Trophoblast cell (in vitro differentiated cells and primary cell): ENCODE measurements around the gene RPRD1A.
"Not testable (repeated sequence)": the region's sequence is repeated elsewhere in the genome, so short reads cannot be mapped to it uniquely, and the experiment has no call there.

Source experiments
- DNase-seq, 2 donors: peaks; one replicate each; pipeline ENCODE4 v3.0.0-alpha.2; 2016
- H2AFZ ChIP-seq: 2 replicates; pipeline ENCODE4 v1.6.1; 2013; ENCODE audit warnings: low read length, moderate library complexity, mild to moderate bottlenecking; ENCODE audit not compliant: insufficient read depth, poor library complexity
- H2AK5ac ChIP-seq: 2 replicates; pipeline ENCODE4 v1.6.1; 2013; ENCODE audit warnings: mild to moderate bottlenecking, low read length
- H2BK120ac ChIP-seq: 2 replicates; pipeline ENCODE4 v1.6.1; 2013; ENCODE audit warnings: low read length, mild to moderate bottlenecking, moderate library complexity; ENCODE audit not compliant: insufficient read depth, poor library complexity
- H2BK12ac ChIP-seq: 2 replicates; pipeline ENCODE4 v1.6.1; 2013; ENCODE audit warnings: mild to moderate bottlenecking, low read length, moderate library complexity
- H2BK5ac ChIP-seq: 2 replicates; pipeline ENCODE4 v1.6.1; 2013; ENCODE audit warnings: low read length, low read depth, moderate library complexity, mild to moderate bottlenecking; ENCODE audit not compliant: poor library complexity
- H3K14ac ChIP-seq: 2 replicates; pipeline ENCODE4 v1.6.1; 2013; ENCODE audit warnings: mild to moderate bottlenecking, low read length
- H3K18ac ChIP-seq: 2 replicates; pipeline ENCODE4 v1.6.1; 2013; ENCODE audit warnings: mild to moderate bottlenecking, low read length
- H3K23ac ChIP-seq: 2 replicates; pipeline ENCODE4 v1.6.1; 2013; ENCODE audit warnings: low read length
- H3K27ac ChIP-seq: 2 replicates; pipeline ENCODE4 v1.5.1; 2013; ENCODE audit warnings: low read depth, mild to moderate bottlenecking, inconsistent platforms, low read length, moderate library complexity
- H3K27me3 ChIP-seq: 2 replicates; pipeline ENCODE4 v1.6.1; 2013; ENCODE audit warnings: inconsistent platforms, mild to moderate bottlenecking, low read length, moderate library complexity; ENCODE audit not compliant: insufficient read depth
- H3K36me3 ChIP-seq, 2 experiments: 1 replicate in 1 of 2; 2 replicates in 1 of 2; pipeline ENCODE4 v1.6.1; 2013; ENCODE audit warnings: low read length in 2 of 2, mild to moderate bottlenecking in 2 of 2, moderate library complexity in 1 of 2; ENCODE audit not compliant: insufficient read depth in 2 of 2, control insufficient read depth in 1 of 2
- H3K4ac ChIP-seq: 2 replicates; pipeline ENCODE4 v1.6.1; 2013; ENCODE audit warnings: low read depth, mild to moderate bottlenecking, low read length, moderate library complexity
- H3K4me1 ChIP-seq, 2 experiments: 1 replicate in 1 of 2; 2 replicates in 1 of 2; pipeline ENCODE4 v1.6.1; 2013; ENCODE audit warnings: low read length in 2 of 2, mild to moderate bottlenecking in 2 of 2, moderate library complexity in 1 of 2; ENCODE audit not compliant: insufficient read depth in 2 of 2, control insufficient read depth in 1 of 2
- H3K4me2 ChIP-seq: 2 replicates; pipeline ENCODE4 v1.6.1; 2013; ENCODE audit warnings: inconsistent platforms, mild to moderate bottlenecking, low read length, moderate library complexity
- H3K4me3 ChIP-seq: 2 replicates; pipeline ENCODE4 v1.5.1; 2013; ENCODE audit warnings: mild to moderate bottlenecking, low read depth, low read length, inconsistent platforms
- H3K79me1 ChIP-seq: one replicate; pipeline ENCODE4 v1.6.1; 2013; ENCODE audit warnings: low read length
- H3K79me2 ChIP-seq: 2 replicates; pipeline ENCODE4 v1.6.1; 2013; ENCODE audit warnings: low read length, mild to moderate bottlenecking; ENCODE audit not compliant: control insufficient read depth, insufficient read depth, poor library complexity
- H3K9ac ChIP-seq: 2 replicates; pipeline ENCODE4 v1.6.1; 2013; ENCODE audit warnings: mild to moderate bottlenecking, low read length
- H3K9me3 ChIP-seq: 2 replicates; pipeline ENCODE4 v1.6.1; 2013; ENCODE audit warnings: low read depth, mild to moderate bottlenecking, control low read depth, inconsistent platforms, low read length; ENCODE audit not compliant: insufficient read depth
- H4K12ac ChIP-seq: 2 replicates; pipeline ENCODE4 v1.6.1; 2013; ENCODE audit warnings: low read depth, mild to moderate bottlenecking, low read length, moderate library complexity
- H4K8ac ChIP-seq: 2 replicates; pipeline ENCODE4 v1.6.1; 2013; ENCODE audit warnings: low read depth, mild to moderate bottlenecking, low read length, moderate library complexity
- H4K91ac ChIP-seq: one replicate; pipeline ENCODE4 v1.6.1; 2013; ENCODE audit warnings: low read depth, mild to moderate bottlenecking, low read length, moderate library complexity
- WGBS: extraction: QIAGEN DNeasy Blood & Tissue Kit; methylation state at CpG from one replicate; pipeline ENCODE4 v1.1.7; 2013; ENCODE audit warnings: missing lambda C conversion rate; ENCODE audit not compliant: insufficient read length, insufficient coverage; ENCODE audit errors: extremely low coverage; 5-methylcytosine and 5-hydroxymethylcytosine counted together

RPRD1A gene

GRCh38 chr18:36028859-36029258 lies 38.5 kb downstream of the RPRD1A start:
- peak in 1 of 2 donors; percentile 26 for DNase-seq
- Histone ChIP-seq H3K79me2 (no peaks in the 10 kb centered on the region), H2AFZ (no peak overlapping the region), H3K14ac (no peak overlapping the region), H3K4me3 (no peak overlapping the region), H2BK12ac (no peak overlapping the region), H3K4ac (no peak overlapping the region), H3K4me1 (peaks cover 0 to 2% of the 10 kb centered on the region in 2 experiments), H2BK120ac (no peak overlapping the region), H3K27me3 (no peaks in the 10 kb centered on the region), H3K9me3 (no peaks in the 10 kb centered on the region), H3K4me2 (no peak overlapping the region), H2AK5ac (no peak overlapping the region), H3K36me3 (peaks cover 3 to 6% of the 10 kb centered on the region in 2 experiments), H4K91ac (no peak overlapping the region), H4K8ac (no peak overlapping the region), H4K12ac (no peak overlapping the region), H2BK5ac (no peak overlapping the region), H3K27ac (no peak overlapping the region), H3K18ac (no peak overlapping the region), H3K23ac (no peak overlapping the region), H3K9ac (no peak overlapping the region), H3K79me1 (no peaks in the 10 kb centered on the region)
- WGBS: no CpG with 5 or more reads among the region's 2 CpGs

DNA sequence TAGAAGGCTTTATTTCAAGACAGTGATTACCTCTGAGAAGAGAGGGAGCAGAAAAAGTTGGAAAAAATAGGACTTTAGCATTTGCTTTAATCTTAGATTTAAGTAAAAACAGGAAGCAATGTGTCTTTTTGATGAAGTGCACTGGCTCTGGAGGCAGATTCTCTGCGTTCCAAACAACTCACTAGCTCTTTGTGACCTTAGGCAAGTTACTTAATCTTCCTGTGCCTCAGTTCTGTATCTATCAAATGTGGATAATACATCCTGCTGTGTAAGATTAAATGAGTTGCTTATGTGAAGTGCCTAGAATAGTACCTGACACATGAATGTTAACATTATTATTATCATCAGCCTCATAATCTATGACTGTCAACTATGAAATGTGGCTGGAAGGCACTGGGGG lies 42.3 kb downstream of the RPRD1A start:
- Histone ChIP-seq H3K4me3 (no peak overlapping the region), H3K4me1 (peaks cover 0 to 2% of the 10 kb centered on the region in 2 experiments), H3K79me1 (no peaks in the 10 kb centered on the region), H3K14ac (no peak overlapping the region), H3K4ac (no peak overlapping the region), H2BK5ac (no peak overlapping the region), H3K9ac (no peak overlapping the region), H3K18ac (no peak overlapping the region), H2BK12ac (no peak overlapping the region), H2AFZ (no peak overlapping the region), H3K27me3 (no peaks in the 10 kb centered on the region), H3K79me2 (no peaks in the 10 kb centered on the region), H3K36me3 (peaks cover 3% of the 10 kb centered on the region in 2 experiments), H3K9me3 (no peaks in the 10 kb centered on the region), H3K23ac (no peak overlapping the region), H2AK5ac (no peak overlapping the region), H3K27ac (no peak overlapping the region), H3K4me2 (no peak overlapping the region), H4K91ac (no peak overlapping the region), H4K8ac (no peak overlapping the region), H4K12ac (no peak overlapping the region), H2BK120ac (no peak overlapping the region)
- WGBS: no CpG with 5 or more reads among the region's 1 CpG
- DNase-seq: peak in 1 of 2 donors; percentile 58

DNA sequence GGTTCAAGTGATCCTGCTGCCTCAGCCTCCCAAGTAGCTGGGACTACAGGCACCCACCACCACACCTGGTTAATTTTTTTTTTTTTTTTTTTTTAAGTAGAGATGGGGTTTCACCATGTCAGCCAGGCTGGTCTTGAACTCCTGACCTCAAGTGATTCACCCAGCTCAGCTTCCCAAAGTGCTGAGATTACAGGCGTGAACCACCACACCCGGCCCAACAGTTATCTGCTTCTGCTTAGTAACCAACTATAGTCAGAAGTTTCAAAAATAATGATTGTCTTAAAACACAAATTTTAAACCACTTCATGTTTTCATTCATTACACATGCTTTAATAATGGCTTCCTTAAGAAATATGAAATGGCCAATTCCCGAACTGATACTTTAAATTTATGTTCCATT lies 43.1 kb downstream of the RPRD1A start:
- not testable (repeated sequence) for H3K18ac ChIP-seq, H3K79me2 ChIP-seq, H3K36me3 ChIP-seq, H2AK5ac ChIP-seq, H3K79me1 ChIP-seq, H3K27ac ChIP-seq, H2BK12ac ChIP-seq, H3K4ac ChIP-seq, H3K23ac ChIP-seq, H2BK5ac ChIP-seq, H4K12ac ChIP-seq, H3K4me1 ChIP-seq, H4K91ac ChIP-seq, H3K9ac ChIP-seq, H2AFZ ChIP-seq, H3K14ac ChIP-seq, H4K8ac ChIP-seq, H3K4me2 ChIP-seq, H3K4me3 ChIP-seq, H3K9me3 ChIP-seq, H2BK120ac ChIP-seq, H3K27me3 ChIP-seq, DNase-seq
- no CpG with 5 or more reads among the region's 3 CpGs for WGBS

- Histone ChIP-seq H3K27ac (no peak overlapping the region), H3K79me1 (no peaks in the 10 kb centered on the region), H3K4ac (no peak overlapping the region), H4K12ac (no peak overlapping the region), H3K27me3 (no peaks in the 10 kb centered on the region), H2AFZ (no peak overlapping the region), H2BK12ac (no peak overlapping the region), H3K14ac (no peak overlapping the region), H2AK5ac (no peak overlapping the region), H4K91ac (no peak overlapping the region), H3K9ac (no peak overlapping the region), H4K8ac (no peak overlapping the region), H3K4me1 (no peaks in the 10 kb centered on the region), H3K9me3 (no peaks in the 10 kb centered on the region), H3K36me3 (peaks cover 0 to 1% of the 10 kb centered on the region in 2 experiments), H3K18ac (no peak overlapping the region), H3K4me2 (no peak overlapping the region), H2BK120ac (no peak overlapping the region), H3K79me2 (no peaks in the 10 kb centered on the region), H2BK5ac (no peak overlapping the region), H3K4me3 (no peak overlapping the region), H3K23ac (no peak overlapping the region)
- peak in 1 of 2 donors; percentile 45 for DNase-seq
- no CpG with 5 or more reads among the region's 1 CpG for WGBS
Measured at GRCh38 chr18:36023336-36023735, 44.0 kb downstream of the RPRD1A start.
